ENCODE measurements around the gene B3GNT2.

DNA sequence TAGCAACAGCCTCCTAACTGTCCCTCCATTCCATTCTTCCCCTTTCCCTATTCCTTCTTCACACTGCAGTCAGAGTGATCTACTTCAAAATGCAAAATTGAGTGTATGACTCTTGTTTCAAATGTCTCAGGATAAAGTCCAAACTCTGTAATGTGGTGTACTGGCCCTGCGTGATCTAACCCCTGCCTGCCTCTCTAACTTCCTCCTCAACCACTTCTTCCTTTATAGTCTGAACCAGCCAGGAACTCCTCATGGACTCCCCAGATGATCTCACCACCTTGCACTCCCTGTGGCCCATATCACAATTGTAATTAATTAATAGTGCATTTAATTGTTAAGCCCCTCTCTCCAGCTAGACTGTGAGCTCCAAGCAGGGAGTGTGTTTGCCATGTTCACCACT is 3.1 kb upstream of the B3GNT2 start:
- TF ChIP-seq, protein P1, sequence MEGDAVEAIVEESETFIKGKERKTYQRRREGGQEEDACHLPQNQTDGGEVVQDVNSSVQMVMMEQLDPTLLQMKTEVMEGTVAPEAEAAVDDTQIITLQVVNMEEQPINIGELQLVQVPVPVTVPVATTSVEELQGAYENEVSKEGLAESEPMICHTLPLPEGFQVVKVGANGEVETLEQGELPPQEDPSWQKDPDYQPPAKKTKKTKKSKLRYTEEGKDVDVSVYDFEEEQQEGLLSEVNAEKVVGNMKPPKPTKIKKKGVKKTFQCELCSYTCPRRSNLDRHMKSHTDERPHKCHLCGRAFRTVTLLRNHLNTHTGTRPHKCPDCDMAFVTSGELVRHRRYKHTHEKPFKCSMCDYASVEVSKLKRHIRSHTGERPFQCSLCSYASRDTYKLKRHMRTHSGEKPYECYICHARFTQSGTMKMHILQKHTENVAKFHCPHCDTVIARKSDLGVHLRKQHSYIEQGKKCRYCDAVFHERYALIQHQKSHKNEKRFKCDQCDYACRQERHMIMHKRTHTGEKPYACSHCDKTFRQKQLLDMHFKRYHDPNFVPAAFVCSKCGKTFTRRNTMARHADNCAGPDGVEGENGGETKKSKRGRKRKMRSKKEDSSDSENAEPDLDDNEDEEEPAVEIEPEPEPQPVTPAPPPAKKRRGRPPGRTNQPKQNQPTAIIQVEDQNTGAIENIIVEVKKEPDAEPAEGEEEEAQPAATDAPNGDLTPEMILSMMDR (IDR thresholded peaks at IDR 0.05): no peak
- no peak for TF ChIP-seq POLR2A (IDR thresholded peaks at IDR 0.05)
